Measurements from ENCODE around the gene PSMB8.
A peak's percentile ranks its signal among the peaks of the same experiment; 100 is the strongest.
"Not testable (repeated sequence)": the region's sequence is repeated elsewhere in the genome, so short reads cannot be mapped to it uniquely, and the experiment has no call there.

PSMB8 gene
- total RNA-seq: 149 to 258 reads per million in 2 experiments

DNA sequence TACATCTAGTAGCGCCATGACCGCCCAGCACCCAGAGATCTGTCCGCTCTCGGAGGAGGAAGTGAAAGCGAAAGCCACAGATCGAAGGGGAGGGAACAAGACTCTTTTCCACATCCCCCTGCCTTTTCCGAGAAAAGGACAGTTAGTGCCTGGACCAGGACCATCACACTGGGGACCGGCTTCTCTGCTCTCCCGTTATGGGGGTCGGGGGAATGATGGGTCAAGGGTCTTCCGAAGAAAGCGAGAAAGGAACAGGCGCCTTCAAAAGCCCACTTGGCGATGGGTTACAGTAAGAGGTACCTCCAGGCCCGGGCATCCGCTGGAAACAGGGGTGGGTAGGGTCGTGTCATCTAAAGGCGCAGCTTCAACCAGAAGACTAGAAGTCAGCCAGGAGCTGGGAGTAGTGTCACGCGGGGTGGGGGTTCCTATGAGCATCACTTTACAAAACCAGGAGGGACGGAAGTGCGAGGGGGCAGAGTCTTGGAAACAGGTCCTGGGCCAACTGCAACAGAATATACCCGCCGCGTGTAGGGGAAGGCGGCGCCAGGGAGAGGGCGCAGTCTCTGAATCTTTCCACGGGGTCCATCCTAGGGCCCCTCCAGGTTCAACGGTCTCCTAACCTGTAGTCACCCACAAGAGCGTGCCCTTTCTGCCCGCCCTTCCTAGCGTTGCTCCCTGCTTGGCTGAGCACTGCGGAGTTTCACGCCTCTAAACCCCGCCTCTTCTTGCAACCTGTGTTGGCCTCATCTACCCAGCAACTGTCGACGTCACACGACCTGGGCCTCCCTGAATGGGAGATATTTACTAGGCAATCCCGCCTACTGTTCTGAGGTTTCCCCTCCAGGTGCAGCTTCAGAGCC, at the start of gene PSMB8:
TSS of gene PSMB8 (minus strand) at position 69 of the 860 bp plus-strand sequence. CDS start at position 18, 51 bp downstream.
- DNase-seq (ENCODE audit: low read depth): peak; percentile 97

DNA sequence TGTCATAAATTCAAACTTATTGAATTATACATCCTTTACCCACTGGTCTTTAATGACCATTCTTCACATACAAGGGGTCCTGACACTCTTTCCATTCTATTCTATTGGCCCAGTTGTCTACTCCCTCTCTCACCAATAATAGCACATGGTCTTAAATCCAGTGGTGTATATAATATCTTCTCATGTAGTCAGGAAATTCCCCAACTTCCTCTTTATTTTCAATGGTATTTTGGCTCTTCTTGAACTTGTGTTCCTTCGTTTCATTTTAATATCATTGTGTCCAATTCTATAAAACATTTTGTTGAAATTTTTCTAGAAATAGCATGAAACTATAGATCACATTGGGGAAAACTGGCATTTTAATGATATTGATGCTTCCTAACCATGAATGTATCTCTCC, 47.0 kb upstream of the PSMB8 start:
- no peak for DNase-seq (ENCODE audit: low read depth)

DNA sequence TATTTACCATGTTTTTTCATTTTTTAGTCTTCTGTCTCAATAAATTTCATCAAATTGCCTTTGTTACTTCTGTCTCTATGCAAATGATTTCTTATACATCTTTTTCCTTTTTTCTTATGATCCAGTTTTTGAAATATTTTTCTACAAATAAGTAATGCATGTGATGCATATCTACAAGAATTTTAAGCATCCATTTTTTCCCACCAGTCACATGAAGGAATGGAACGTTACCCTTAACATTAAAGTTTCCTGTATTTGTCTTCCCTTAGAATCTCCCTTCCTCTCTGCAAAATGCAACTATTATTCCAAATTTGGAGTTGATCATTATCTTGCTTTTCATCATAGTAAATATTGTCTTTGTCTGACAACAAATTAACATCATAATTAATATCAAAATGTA, 45.7 kb upstream of the PSMB8 start:
- no peak for DNase-seq (ENCODE audit: low read depth)

DNA sequence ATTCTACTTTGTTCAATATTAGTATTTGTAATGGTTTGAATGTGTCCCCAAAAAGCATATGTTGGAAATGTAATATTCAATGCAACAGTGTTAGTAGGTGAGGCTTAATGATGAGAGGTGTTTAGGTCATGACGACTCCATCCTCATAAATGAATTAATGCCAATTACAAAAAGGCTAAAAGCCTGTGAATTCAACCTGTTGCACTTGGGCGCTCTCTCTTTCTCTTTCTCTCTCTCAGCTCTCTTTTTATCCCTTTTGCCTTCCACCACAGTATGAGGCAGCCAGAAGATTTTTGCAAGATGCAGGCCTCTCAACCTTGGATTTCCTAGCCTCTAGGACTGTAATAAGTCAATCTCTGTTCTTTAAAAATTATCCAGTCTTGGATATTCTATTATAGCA, 44.7 kb upstream of the PSMB8 start:
- DNase-seq (ENCODE audit: low read depth): no peak

DNA sequence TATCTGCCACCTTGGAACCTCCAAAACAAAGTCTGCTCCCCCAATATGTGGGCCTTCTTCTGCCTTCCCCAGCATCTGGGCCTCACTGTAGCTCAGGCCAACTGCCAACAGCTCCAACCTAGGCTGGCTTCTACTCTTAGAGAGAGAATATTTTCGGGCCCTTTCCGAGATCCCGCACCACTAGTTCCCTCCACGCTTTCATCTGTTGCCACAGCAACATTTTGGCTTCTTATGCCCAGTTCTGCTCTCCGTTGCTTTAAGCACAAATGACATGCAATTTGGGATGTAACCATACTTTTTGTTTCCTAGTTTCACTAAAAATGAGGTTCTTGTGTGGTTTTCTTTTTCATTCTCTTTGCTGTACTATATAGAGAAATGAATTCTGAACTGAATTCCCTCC, 43.8 kb upstream of the PSMB8 start:
- no peak for DNase-seq (ENCODE audit: low read depth)

DNA sequence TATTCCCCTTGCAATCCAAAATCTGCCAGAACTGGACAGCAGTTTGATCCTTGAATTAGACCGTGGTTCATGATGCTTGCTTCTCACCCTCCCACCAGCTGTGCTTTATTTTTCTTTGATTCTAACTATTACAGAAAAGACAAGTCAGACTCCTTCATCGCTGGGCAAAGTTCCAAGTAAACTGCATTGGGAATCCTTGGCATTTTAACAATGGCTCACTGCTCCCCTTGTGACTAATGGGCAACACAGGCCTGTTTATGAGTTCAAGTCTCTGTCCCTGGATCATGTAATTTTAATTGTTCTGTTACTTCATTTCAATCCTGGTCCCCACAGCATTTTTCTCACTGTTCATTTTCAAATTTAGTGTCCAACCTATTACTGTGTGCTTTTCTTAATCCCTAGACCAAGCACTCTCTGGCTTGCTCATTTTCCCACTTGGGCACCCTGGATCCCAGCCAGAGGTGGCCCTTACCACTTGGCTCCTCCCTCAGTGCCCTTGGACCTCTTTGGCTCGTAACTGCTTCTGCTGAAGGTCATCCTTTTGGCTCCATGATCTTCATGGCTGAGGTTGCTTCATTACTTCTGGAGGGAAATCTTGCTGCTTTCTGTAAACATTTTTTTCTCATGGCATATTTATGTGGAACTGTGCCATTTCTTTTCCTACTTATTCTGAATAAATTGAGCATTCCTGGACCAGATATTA, 43.0 kb upstream of the PSMB8 start:
- DNase-seq (ENCODE audit: low read depth): no peak

DNA sequence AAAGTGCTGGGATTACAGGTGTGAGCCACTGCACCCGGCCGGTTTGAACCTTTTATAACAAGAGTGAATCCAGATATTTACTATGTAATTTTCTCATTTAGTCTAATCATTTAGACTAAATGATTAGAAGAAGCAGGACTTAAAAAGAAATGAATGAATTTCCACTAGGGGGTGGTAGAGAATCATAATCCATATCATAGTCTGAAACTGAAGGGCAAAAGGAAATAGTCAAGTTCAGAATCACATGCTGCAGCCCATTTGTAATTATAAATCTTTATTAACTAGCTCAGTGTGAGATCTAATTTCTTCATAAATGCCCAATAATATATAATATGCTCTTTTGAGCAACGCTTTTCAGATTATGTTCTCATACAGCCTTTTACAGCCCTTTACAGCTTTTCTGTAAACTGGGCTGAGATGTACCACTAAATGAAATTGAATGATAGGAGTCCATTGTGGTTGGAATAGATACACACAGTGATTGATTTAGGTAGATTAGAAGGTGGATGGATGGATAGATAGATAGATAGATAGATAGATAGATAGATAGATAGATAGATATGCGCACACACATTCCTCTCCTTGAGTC, 41.9 kb upstream of the PSMB8 start:
- DNase-seq (ENCODE audit: low read depth): no peak

DNA sequence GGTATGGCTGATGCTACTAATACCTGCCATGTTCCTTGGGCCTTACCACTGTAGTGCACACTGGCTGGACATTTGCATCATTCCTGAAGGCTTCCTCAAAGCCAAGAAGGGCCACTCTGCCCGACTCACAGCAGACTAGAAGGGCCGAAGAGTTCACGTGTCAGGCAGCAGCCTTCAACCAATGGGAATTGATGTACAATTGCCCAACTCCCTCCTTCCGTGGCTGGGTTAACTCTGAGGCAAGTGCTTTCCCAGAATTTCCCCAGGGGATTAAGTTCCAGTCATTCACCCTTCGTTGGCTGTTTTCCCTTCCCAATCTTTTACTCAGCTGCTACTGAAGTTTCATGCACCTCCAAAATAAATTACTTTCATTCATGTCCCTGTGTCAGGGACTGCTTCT, 39.9 kb upstream of the PSMB8 start:
- no peak for DNase-seq (ENCODE audit: low read depth)

DNA sequence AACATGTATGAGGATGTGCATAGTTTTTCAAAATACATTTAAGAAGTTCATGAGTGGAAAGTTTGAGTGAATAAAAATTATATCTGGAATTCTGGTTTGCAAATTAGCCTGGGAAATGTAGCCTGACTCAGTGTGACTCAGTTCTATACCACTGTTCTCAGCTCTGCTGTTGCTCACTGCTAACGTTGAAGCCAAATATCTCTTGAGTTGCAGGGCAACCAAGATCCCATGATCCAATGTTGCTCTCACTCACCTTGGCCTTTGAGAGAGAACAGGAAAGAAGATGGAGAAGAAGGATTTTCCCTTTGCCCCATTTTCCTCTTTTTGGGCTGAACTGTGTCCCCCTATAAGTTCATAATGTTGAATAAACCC, 39.0 kb upstream of the PSMB8 start:
- no peak for DNase-seq (ENCODE audit: low read depth)

- not testable (repeated sequence) for DNase-seq (ENCODE audit: low read depth)
Observed at GRCh38 chr6:32880962-32881361, 37.1 kb upstream of the PSMB8 start.

DNA sequence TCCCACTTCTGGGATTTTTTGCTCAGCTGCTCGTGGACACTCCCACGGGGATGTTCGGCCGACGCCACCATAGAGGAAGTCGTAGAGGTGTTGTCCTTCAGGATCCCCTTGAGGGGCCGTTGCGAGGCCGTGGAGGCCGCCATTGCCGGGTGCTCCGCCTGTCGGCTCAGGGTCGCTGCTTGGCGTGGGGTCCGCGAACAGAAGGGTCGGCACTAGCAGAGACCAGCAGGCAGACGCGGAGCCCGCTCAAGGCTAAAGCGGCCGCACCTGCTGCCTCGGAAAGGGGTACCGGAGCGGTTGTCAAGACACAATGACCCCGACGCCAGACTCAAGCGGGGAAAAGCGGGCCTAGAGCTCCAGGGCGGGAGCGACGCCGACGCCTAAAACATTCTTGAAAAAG, 35.8 kb upstream of the PSMB8 start:
- DNase-seq (ENCODE audit: low read depth): no peak

DNA sequence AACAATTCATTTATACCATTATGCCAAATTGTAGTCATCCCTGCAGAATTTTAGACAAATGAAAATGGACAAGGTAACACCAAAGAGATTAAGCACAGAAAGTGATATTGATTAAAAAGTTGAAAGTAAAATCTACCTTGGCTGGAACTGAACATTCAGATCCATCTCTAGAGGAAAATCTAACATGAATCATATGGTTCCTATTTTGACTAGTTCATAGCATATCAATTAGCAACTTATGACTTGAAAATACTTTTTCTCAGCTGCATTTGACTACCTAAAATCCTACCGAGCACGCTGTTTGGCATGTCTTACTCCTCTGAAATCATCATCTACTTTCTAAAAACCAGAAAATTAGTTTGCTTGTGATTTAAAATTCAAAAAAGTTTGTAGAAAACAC, 32.8 kb upstream of the PSMB8 start:
- DNase-seq (ENCODE audit: low read depth): no peak

GRCh38 chr6:32873947-32874346, 30.1 kb upstream of the PSMB8 start:
- not testable (repeated sequence) for DNase-seq (ENCODE audit: low read depth)

GRCh38 chr6:32868257-32868788, 24.5 kb upstream of the PSMB8 start:
- DNase-seq (ENCODE audit: low read depth): peak; percentile 80

- no peak for DNase-seq (ENCODE audit: low read depth)
Observed at GRCh38 chr6:32867554-32868256, 23.9 kb upstream of the PSMB8 start.

- DNase-seq (ENCODE audit: low read depth): no peak
Observed at GRCh38 chr6:32867022-32867477, 23.2 kb upstream of the PSMB8 start.

- no peak for DNase-seq (ENCODE audit: low read depth)
Observed at GRCh38 chr6:32865724-32866443, 22.0 kb upstream of the PSMB8 start.

GRCh38 chr6:32862725-32863124, 18.9 kb upstream of the PSMB8 start:
- DNase-seq (ENCODE audit: low read depth): no peak

DNA sequence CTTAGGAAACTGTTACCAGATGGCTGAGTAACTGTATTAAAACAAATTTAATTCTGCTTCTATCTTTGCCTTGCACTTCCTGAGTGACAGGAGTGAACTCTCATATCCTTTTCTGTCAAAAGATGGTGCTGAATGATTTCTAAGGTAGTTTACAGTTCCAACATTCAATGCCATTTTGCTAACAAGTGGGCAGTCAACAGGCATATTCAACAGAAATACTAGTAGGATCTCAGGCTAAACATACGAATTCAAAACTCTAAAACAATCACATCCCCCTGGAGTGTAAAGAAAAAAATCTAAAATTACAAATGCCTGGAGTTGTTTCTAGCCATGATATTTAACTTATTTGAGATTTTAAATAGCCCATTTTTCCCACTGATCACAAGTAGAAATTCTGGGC, 16.8 kb upstream of the PSMB8 start:
- no peak for DNase-seq (ENCODE audit: low read depth)

GRCh38 chr6:32858194-32858593, 14.3 kb upstream of the PSMB8 start:
- no peak for DNase-seq (ENCODE audit: low read depth)

- no peak for DNase-seq (ENCODE audit: low read depth)
Observed at GRCh38 chr6:32857156-32857891, 13.5 kb upstream of the PSMB8 start.

Measured in T follicular helper cell (primary cell).